Inflammatory macrophage treated with lipopolysaccharide for 1 hour (primary cell): ENCODE measurements around the gene ST6GALNAC2.
"Not testable (repeated sequence)": the region's sequence is repeated elsewhere in the genome, so short reads cannot be mapped to it uniquely, and the experiment has no call there.

Experiments
- DNase-seq, 2 donors: peaks; one replicate each; pipeline ENCODE4 v3.0.0-alpha.2; 2020 to 2022

The ST6GALNAC2 gene

DNA sequence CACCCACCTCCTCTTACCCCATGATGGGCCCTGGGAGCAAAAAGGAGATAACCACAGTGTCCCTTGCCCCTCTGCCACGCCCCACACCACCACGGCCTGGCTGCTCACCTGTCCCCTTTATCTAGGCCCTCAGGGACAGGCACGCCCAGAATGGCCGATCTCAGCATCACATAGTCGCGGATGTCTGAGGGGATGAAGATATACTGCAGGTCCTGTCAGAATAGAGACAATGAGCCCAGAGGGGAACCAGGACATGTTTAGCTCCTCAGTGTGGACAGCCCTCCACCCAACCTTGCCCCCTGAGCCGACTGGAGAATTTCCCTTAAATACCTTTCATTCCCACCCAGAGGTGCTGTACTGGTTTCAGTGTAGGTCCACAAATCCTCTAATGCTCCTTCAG, 15.2 kb downstream of the ST6GALNAC2 start:
- no peak for DNase-seq

DNA sequence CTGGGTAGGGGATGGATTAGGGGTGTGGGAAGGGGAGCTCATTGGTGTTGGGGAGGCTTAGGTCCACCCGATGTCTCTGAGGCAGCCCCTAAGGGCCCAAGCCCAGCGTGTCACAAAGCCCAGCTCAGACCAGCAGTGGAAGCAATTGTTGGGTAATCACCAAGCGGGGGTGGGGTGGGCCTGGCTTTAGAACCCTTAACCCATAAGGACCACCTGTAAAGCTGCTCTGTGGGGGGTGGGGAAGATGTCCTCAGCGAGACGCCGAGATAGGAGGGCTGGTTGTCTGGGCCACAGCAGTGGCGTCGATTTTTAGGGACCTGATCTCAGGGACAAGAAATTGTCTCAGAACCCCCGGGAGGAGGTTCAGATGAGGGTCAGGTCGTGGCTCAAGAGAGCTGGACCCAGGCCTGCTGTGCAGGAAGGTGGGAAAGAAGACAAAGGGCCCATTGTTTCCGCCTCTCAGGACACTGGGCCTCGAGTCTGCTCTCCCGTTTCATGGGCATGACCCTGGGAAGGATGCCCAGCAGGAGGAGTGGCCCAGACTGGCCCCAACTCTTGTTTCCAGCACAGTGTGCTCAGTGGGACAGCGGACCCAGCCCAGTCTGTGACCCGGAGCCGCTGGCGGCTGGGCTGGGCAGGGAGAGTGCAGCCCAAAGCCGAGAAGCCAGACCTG, 15.9 kb downstream of the ST6GALNAC2 start:
- DNase-seq = no peak

DNA sequence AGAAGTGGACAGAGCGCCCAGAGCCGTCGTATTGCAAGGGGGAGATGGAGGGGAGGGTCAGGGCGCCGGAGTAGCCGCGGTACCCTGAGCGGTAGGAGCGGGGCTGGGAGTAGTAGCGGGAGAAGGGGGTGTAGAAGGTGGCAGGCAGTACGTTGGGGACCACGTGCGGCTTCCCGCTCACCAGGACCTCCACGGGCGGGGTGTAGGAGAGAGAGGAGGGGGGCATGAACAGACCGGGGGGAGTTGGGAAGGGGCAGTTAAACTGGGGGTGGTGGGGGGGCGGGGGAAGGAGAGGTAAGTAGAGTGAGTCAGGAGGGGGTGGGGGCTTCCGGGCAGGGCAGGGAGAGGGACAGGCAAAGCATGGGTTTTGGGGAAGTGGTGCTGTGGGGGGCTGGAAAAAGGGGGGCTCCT, 16.8 kb downstream of the ST6GALNAC2 start:
- no peak for DNase-seq

DNA sequence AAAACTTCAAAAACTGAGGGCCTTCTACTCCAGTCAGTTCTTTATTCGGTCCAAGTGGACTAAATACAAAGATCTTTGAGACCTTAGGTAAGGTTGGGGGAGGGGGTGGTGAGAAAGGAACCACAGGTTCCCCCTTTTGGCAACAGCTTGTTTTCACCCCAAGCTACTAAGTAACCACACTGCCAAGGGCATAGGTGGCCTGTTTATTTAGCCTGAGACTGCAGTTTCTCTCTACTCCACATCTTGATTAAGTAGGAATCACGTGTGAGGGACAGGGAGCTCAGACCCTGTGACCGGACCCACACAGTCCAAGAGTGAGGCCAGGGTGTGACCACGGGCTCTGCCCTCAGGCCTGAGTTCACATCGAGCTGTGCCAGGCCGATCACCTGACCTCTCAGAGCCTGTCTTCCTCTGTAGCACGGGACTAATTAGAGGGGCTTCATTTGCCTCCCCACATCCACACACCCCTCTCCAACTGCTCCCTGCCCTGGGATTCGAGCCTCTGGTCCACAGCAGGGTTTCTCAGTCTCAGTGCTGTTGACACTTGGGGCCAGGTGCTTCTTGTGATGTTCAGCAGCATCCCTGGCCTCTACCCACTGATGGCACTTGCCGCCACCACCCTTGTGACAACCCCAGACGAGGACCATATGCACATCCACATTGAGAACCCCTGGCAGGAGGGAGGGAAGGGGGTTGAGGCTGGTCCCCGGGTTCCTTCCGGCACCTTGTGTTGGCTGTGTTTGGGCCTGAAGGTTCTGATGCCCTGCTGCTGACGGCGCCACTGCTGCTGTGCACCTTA, 17.8 kb downstream of the ST6GALNAC2 start:
- DNase-seq = peak in 1 of 2 donors; percentile 24

DNA sequence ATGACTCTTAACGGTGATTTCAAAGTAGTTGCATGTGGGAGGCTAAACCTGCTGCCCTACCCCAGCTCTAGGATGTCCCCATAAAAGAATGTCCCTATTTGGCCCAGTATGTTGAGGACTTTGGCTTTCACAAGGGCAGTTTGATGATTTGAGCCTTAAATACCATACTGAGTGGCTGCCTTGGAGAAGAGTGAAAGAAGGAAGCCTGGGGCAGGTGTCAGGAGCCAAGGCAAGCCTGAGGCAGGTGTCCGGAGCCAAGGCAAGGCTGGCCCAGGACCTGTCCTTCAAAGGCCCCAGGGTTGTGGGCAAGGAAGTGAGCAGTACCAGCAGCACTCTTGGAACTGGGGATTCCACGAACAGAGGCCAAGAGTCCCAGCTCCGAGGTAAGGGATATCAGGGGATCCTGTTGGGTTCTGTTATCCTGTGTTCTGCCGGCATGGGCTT, 18.6 kb downstream of the ST6GALNAC2 start:
- no peak for DNase-seq

DNA sequence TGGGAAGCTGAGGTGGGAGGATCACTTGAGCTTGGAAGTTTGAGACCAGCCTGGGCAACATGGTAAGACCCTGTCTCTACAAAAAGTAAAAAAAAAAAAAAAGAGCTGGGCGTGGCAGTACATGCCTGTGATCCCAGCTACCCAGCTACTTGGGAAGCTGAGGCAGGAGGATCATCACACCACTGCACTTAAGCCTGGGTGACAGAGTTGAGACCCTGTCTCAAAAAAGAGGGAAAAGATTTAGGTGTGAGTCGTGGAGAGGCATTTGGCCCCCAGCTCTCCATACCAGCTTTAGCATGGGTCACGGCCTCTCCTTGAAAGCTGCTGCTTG, 19.1 kb downstream of the ST6GALNAC2 start:
- DNase-seq = no peak

DNA sequence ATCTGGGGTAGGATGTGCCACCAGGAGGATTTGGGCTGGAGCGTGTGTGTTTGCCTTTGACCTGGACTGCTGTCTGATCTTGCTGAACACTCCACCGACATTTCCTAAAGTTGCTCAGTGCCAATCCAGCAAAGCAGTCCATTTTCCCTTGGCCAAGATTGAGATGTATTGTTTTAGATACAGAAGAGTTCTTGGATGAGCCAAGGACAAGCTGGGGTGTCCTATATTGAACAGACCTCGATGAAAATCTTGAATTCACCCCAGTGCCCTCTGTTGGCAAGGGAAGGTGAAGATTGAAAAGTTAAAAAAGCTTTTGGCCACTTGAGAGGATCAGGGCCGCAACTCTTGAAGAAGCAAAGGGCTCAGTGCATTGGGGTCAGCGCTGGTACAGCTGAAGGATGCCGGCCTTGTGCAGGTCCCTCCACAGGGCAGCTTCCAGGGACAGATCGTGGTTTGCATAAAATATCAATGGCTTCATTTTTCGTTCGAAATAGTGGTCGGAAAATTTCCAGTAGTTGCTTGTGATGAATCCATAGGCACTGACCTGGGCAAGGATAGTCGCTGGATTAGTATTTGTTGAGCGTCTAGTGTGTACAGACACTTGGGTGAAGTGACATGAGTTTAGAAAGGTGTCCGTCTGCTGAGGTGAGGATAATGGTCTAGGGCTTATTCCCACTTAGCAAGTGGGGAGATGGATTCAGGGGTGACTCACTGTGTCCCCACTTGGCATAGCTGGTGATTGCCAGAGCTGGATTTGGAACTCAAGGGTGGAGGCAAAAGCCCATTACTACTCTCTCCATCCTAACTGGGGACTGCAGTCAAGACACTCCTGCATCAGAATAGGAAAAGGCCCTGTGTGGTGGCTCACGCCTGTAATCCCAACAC, 19.7 kb downstream of the ST6GALNAC2 start:
- DNase-seq = no peak

DNA sequence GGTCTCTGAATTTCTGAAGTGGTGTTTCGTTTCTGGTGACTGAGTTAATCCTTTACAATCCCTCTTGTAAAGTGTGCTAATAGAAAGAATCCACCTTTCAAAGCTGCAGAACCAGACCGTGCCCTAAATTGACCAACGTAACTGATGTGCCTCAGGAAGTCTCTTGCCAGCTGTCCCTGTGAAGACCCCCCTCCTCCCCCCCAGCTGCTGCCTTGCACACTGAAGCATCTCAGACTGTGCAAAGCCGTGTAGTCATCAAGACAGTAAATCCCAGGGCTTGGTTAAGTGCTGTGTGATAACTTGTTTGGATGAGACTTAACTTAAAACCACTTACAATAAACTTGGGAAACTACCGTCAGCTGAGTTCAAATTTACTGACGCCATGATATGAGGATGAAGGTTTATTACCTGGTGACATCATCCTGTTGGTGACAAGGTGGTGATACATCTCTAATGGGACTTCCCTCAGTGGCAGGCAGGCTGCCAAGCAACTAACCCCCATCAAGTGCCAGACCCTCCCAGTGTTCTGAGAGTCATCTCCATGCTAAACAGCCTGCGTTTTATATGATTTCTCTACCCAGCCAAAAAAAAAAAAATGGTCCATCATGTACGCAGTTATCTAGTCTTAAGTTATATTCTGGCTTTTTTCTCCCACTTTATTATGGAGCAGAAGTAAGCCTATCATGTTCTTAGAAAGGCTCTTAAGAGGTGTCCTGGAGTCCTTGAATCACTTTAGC, 20.5 kb downstream of the ST6GALNAC2 start:
- DNase-seq = peak; percentile 23 to 29

DNA sequence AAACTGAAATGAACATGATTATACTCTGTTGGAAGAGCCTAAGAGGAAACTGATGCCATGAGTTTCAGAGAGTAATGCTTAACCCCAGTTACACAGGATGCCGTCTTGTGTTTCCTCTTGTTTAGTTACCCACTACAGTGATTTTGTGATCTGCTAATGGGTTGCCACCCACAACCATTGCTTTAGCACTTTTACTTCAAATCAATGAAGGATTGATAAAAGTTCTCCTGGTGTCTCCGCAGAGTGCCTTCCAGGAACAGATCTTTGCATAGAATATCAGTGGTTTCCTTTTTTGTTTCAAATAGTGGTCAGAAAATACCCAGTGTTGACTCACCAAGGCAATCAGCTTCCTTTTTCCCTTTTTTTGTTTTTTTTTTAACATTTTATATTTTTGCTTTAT, 22.3 kb downstream of the ST6GALNAC2 start:
- peak in 1 of 2 donors; percentile 46 for DNase-seq

DNA sequence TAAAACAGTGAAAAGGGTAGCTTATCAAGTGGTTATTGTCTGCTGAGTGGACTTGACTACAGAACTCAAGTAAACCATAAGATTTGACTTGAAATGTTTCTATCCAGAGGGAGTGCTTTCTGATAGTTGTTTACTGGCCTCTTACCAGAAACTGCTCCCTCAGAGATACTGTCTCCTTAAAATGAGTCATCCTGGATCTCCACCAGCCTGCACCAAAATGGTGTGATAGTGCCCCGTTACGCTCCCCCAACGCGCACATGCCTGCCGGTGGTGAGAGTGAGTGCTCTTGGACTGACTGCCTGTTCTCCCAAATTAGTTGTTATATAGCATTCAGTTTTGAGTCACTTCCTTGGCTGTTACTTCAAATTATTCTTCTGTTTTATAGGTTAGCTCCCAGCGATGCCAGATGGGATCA, 22.9 kb downstream of the ST6GALNAC2 start:
- DNase-seq = no peak

DNA sequence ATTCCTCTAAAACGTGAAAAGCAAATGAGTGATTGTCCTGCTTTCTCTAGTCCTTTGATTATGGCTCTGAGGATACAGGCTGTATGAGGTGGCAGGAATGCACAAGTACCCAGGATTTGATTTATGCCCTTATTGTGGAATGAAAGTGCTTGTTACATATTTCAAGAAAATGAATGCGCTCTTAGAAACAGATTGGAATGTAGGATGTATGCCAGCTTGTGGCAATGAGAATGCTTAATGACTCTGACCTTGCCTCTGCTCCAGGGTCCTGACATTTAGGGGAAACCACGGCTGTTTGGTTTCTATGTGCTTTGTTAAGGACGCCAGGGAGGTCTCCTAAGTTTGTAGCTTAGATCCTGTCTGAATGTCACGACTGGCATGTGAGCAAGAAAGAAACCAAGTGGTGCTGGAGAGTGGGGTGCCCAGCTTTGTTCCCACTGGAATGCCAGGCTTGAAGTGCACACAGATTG, 23.8 kb downstream of the ST6GALNAC2 start:
- DNase-seq = no peak

DNA sequence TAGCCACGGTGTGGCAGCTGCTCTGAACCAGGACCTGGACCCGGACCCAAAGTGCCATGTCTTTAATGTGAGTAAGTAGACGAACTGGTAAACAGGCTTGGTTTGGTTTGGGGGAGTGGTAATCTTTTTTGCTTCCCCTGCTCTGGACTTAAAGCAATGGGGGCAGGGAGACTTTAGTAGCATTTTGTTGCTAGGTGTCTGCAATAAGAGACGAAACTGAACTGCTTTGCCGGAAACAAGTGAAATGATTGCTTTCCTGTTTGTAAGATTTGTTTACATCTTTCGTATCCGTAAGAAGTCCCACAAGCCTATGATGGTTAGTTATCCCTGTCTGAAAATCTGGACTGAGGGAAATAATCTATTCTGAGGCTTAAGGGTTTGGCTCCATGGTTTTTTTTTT, 24.3 kb downstream of the ST6GALNAC2 start:
- DNase-seq = no peak

DNA sequence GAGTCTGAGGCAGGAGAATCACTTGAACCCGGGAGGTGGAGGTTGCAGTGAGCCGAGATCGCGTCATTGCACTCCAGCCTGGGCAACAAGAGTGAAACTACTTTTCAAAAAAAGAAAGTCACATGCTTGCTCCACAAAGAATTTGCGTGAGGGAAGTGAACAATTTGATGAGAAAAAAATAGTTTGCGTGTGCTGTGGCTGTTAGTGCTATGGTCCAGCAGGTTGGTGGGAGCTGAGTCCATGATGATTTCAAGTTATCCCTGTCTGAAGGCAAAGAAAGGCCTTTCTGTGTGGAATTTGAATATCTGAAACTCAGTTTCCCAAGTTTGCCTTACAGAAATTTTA, 24.8 kb downstream of the ST6GALNAC2 start:
- DNase-seq = no peak

DNA sequence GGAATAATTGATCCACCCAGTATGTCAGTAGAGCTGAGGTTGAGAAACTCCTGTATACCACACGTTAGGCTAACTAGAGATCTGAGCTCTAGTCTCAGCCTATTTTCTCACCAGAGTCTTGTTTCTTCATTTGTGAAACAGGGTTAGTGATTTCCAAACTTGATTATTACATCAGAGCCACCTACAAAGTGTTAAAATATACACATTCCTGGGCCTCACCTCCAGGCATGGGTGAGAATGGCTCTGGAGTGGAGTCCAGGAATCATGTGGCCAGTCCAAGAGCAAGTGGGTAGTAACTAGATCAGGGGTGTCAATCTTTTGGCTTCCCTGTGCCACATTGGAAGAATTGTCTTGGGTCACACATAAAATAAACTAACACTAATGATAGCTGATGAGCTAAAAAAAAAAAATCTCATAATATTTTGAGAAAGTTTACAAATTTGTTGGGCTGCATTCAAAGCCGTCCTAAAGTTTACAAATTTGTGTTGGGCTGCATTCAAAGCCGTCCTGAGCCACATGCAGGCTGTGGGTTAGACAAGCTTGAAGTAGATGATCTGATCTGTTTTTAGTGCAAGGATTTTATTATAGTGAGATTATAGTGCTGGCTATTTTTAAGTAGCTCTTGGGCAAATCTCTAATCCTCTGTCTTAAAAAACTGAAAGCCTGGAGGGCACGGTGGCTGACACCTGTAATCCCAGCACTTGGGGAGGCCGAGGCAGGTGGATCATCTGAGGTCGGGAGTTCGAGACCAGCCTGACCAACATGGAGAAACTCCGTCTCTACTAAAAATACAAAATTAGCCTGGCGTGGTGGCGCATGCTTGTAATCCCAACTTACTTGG, 25.4 kb downstream of the ST6GALNAC2 start:
- DNase-seq = peak; percentile 36 to 59

DNA sequence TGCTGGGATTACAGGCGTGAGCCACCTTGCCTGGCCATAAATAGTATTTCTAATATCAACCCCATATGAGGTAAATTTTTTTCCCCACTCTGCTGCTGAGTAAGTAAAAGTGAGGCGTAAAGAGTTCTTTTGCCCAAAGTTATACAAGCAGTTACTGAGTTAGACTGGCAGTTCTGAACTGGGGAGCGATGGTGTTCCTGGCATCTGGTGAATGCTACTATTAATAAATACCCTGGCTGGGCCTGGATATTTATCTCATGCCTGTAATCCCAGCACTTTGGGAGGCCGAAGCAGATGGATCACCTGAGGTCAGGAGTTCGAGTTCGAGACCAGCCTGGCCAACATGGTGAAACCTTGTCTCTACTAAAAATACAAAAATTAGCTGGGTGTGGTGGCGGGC, 26.2 kb downstream of the ST6GALNAC2 start:
- DNase-seq = not testable (repeated sequence)

DNA sequence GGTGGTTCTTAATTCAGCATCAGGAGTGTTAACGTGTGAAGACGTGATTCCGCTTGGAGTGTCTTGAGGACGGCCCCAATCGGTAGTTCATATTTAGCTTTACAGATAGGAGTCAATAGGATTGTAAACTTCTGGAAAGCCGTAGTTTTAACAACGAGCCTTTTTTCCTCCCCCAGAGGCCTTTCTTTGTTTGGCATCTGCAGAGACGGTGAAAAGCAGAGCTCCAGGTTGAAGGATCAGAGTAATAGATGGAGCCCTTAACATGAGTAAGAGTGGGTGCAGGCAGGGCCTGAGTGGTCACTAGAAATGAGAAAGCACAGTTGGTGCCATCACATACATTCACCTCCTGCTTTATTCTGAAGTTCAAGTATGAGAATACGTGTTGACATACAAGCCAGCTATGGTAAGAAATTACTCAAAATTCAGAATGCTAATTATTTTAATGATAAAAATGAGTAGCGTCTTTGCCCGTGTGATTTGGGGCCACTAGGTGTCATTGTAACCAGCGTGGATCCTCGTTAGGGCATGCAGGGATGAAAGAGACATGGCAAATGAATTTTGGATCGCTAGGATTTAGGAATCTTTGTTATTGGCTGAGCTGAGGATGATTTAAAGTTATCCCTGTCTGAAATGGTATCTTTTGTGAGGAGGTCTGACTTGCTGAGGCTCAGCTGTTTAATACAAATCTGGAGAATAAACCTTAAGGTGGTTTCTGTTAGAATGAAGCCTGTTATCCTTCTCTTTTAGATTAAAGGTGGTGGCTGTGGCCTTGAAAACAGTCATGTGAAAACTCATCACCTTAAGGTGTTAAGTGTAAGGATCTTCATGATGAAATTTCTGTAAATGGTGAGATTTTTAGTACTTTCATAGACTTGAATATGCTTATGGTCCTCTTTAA, 27.2 kb downstream of the ST6GALNAC2 start:
- peak in 1 of 2 donors; percentile 29 for DNase-seq

DNA sequence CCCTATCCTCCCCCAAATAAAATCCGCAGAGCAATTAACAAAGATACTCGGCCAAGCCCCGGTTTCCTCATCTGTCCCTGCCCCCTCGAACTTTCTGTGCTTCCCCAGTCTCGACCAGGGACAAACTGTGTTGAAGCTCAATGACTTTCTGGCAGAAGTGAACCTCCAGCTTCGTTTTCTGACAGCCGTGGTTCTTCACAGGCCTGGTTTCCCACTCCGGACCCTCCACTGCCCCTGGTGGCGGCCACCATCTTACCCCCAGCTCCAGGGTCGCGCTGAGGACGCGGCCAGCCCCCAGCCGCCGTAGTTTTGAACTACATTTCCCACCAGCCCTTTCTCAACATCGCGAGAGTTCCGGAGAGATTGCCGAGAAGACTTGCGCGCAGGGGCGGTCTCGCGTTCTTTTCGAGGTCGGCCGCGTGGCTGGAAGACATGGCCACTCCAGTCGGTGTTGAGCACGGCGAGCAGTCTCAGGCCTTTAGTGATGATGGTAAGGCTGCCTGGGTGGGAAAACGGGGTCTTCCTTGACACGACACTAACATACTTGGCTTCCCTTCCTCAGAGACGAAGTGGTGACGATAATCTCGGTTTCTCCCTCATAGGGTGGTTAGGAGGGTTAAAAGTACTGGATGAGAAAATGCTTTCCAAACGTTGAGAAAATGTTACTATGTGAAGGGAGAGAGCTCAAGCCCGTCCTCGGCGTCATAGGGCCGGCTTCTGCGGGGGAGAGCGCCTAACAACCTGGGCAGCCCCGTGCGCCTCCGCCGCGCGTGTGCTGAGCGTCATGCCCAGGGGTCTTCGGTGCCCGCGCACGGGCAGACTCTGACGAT, 28.1 kb downstream of the ST6GALNAC2 start:
- DNase-seq = peak; percentile 92 to 99

DNA sequence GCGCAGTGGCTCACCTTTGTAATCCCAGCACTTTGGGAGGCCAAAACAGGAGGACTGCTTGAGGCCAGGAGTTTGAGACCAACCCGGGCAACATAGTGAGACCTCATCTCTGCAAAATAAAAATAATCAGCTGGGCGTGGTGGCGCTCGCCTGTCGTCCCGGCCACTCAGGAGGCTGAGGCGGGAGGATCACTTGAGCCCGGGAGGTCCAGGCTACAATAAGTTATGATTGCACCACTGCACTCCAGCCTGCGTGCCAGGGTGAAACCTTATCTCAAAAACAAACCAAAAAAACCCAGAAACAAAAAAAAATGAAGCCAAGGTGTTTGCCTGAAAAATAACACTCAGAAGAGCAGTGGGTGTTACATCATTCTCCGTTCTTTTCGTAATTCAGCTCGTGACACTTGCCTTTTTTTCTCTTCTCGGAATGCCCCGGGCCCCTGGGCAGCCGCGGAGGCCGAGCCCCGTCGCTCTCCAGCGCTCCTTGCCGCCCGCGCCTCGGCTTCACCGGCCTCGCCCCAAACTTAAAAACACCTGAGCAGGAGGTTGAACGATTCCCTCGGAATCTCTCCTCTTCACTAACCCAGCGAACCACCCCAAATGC, 28.8 kb downstream of the ST6GALNAC2 start:
- DNase-seq = peak; percentile 88 to 94

DNA sequence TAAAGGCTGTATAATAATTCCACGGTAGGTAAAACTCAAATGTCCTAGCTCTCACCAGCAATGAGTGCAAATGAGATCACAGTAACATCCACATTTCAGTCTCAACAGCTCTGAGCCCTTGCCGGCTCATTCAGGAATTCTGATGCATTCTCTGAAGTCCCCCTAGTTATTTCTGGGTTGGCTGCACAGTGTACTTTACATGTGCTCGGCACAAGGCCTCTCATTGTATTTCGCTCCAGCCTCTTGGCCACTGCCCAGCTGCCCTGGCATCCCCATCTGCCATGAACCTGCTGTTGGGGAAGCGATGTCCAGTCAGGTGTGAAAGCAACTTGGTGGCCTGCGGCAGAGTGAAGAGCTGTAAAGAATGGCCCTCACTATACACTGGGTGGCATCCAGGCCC, 31.5 kb downstream of the ST6GALNAC2 start:
- DNase-seq = no peak
